NK-92 (cell line): Measurements from ENCODE around the gene SLC12A6.
"Not testable (repeated sequence)": the region's sequence is repeated elsewhere in the genome, so short reads cannot be mapped to it uniquely, and the experiment has no call there.

Source experiments
- DNase-seq: peaks from one replicate; lab custom pipeline; 2025; ENCODE audit not compliant: unreplicated experiment; lab: John Stamatoyannopoulos, UW

The SLC12A6 gene

DNA sequence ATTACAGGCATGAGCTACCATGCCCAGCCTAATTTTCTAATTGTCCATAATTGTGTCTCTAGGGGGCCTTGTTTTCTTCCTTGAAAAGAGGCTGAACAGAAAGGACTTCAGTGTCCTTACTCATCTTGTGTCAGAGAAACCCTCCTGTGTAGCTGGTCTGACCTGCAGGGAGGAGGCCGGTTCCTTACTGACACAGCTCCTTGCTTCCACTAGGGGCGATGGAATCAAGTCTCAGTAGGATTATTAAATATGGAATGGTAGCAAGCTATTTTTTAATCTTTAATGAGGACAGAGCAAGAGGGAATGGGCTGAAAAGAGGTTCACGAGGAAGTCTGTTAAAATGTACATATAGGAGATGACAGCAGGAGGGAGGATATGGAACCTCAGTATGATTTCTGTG lies 20.8 kb upstream of the SLC12A6 start:
- DNase-seq, result no peak

DNA sequence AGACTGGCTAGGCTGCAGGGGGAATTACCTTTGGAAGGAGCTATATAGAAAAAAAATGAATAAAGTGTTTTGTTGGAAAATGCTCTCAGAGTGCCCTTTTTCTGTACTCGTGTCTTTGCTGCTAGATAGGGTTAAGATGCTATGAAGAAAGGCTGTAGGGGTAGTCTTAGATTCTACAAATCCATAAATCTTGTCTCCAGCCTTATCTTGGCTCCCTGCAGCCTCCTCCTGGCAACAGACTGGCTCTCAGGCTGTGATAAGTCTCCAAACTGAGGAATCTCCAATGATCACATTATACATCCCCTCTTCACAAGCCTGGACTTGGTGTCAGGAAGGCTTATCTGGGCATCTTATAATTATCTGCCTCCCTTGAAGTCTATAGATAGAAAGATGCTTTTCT lies 20.1 kb upstream of the SLC12A6 start:
- no peak for DNase-seq

GRCh38 chr15:34355241-34355640 lies 17.7 kb upstream of the SLC12A6 start:
- DNase-seq, result no peak

- no peak for DNase-seq
Observed at GRCh38 chr15:34354286-34354685, 16.7 kb upstream of the SLC12A6 start.

DNA sequence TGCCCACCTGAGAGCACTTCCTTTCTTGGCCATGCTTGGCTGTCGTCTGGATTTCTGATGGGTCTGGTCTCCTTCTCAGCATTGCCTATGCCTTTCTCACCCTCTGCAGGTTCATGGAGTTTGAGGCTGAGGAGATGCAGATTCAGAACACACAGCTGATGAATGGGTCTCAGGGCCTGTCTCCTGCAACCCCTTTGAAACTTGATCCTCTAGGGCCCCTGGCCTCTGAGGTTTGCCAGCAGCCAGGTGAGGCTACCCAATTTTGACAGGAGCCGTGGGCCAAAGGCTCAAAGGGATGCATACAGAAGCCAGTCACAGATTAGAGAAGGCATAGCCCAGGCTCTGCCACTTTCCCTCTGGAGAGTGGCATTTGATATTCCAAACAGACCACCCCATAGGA lies 16.0 kb upstream of the SLC12A6 start:
- no peak for DNase-seq

DNA sequence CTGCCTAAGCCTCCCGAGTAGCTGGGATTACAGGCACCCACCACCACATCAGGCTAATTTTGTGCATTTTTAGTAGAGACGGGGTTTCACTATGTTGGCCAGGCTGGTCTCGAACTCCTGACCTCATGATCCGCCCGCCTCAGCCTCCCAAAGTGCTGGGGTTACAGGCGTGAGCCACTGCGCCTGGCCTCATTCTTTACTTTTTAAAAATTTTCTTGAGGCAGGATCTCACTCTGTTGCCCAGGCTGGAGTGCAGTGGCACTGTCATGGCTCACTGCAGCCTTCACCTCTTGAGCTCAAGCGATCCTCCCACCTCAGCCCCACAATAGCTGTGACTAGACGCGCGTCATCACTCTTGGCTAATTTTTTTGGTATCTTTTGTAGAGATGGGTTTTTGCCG lies 15.4 kb upstream of the SLC12A6 start:
- not testable (repeated sequence) for DNase-seq

DNA sequence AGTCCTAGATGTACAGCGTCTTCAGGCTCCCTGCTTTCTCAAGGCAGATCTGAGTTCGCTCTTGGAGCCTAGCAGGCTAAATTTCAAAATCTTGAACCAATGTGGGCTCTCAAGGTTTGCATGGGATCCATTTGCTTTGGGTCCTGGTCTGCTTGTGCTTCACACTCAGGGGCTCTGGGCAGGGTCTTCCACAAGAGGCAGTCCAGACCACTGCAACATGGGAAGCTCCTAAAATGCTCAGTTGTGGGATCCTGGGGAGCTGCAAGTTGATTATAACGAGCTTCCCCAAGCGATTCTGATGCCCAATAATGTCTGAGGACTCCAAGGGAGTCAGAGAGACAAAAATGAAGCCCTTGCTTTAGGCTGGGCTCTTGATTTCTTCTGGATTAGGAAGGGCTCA lies 12.2 kb upstream of the SLC12A6 start:
- DNase-seq, result no peak

DNA sequence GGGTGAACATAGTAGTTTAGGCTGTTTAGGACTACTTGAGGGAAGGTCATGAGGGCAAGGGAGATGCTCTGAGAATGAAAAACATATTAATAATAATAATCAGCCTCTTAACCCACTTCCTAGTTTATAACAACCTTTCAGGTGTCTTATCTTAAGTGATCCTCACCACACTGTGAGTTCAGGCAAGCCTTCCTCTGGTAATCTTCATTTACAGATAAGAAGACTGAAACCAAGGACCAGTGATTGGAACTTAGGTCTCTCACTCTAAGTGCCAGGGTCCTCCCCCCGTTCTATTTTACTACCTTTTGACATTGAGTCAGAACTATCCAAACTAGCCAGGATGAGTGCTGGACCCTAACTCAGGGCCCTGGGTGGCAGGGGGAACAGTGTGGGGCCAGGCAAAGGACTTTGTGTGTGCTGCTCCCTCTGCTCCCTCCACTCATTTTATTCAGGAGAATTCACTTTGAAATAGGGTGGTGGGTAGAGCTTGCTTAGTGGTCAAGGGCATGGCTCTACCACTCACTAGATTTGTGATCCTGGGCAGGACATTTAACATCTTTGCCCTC lies 11.2 kb upstream of the SLC12A6 start:
- DNase-seq, result no peak

DNA sequence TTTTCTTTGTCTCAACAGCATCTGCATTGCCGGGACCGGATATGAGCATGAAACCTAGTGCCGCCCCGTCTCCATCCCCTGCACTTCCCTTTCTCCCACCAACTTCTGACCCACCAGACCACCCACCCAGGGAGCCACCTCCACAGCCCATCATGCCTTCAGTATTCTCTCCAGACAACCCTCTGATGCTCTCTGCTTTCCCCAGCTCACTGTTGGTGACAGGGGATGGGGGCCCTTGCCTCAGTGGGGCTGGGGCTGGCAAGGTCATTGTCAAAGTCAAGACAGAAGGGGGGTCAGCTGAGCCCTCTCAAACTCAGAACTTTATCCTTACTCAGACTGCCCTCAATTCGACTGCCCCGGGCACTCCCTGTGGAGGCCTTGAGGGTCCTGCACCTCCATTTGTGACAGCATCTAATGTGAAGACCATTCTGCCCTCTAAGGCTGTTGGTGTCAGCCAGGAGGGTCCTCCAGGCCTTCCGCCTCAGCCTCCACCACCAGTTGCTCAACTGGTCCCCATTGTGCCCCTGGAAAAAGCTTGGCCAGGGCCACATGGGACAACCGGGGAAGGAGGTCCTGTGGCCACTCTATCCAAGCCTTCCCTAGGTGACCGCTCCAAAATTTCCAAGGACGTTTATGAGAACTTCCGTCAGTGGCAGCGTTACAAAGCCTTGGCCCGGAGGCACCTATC lies 10.5 kb upstream of the SLC12A6 start:
- no peak for DNase-seq

- DNase-seq, result peak; percentile 56
Observed at GRCh38 chr15:34342737-34343575, 5.4 kb upstream of the SLC12A6 start, which contains the start of the genes NOP10 and NUTM1. NOP10 (minus strand) TSS chr15:34343136; CDS start chr15:34343073, 63 bp downstream. NUTM1 (plus strand) TSS chr15:34343315; CDS start chr15:34343697, 382 bp downstream.

- DNase-seq, result not testable (repeated sequence)
Observed at GRCh38 chr15:34342213-34342736, 4.7 kb upstream of the SLC12A6 start.

DNA sequence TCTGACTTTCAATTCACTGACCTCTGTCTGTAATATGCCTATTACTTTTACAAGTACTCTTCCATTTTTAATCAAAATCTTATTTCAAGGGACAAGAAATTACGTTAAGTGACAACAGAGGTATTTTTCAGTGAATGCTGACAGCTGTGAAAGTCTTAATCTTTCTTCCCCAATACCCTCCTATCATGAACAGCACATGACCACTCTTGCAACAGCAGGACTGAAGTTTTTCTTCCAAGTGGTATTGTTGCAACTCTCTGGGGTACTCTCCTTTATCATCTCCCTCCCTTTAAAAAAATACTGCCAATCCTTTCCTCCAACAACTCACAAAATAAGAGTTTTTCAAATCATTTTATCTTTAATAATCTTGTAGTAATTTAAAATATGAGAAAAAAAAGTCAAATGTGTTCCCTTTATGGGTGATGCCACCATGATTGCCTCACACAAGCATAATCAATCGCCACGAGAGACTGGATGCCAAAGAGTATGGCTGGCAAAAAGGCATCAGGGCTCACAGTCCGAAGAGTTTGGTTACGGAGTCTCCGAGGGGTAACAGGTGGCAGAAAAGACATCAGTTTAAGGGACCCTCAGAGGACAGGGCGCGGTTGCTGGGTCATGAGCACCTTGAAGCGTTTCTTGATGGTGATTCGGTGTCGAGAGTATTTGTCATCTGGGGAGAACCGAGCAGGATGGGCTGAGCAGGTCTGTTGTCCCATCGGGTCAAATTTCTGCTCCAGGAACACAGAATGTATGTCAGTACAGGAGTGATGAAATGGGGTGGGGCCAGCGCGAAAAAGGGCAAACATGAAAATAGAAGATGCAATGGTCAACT lies 4.0 kb upstream of the SLC12A6 start:
- no peak for DNase-seq

DNA sequence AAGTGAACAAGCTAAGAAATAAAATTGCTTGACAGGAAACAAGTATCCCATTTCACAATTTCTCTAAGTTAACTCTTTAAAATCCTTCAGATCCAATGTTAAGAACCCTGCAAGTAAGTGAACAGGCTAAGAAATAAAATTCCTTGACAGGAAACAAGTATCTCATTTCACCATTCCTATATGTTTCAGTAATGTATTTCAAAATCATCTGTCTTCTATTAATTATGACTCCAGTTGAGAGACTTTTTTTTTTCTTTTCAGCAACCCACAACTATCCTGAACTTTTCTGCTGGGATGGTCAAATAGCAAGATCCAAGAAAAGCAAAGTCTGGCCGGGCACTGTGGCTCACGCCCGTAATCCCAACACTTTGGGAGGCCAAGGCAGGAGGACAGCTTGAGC lies 2.4 kb upstream of the SLC12A6 start:
- DNase-seq, result no peak

- DNase-seq, result no peak
Observed at GRCh38 chr15:34338347-34338746, 766 bp upstream of the SLC12A6 start.

GRCh38 chr15:34336991-34337556 lies 507 bp downstream of the SLC12A6 start:
- DNase-seq, result no peak

- DNase-seq, result no peak
Observed at GRCh38 chr15:34336231-34336990, 1.2 kb downstream of the SLC12A6 start.

GRCh38 chr15:34335176-34336032 lies 2.2 kb downstream of the SLC12A6 start:
- DNase-seq, result no peak

DNA sequence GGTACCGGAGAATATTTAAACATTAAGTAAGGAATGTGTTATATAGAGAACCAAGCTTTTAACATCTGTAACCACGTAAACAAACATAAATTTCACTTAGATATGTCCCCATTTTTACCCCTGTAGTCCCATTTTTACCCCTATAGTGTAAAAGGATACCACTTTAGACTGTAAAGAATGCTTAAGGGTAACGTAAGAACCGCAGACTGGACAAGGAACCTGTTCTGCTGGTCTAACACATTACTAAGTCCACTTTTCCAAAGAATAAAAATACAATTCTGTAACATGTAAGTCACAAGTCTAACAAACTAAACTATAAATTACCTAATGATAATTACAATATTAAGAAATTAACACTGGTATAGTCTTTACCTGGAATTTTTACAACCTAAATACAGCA lies 2.9 kb downstream of the SLC12A6 start:
- DNase-seq, result no peak
